Left ventricle myocardium superior (tissue), 1 donor: ENCODE measurements around the gene BRD7. TPM values are rescaled to one million over a fixed set of nuclear protein-coding genes. Genes with fewer than 3 reads are reported as not detected.

Source experiments
- ATAC-seq: fragments of 200-7000 bp; cut with Tn5 transposase; one replicate; pipeline ENCODE4 v1.9.1; 2020; ENCODE audit warnings: mild to moderate bottlenecking, moderate library complexity
- DNase-seq: peaks from one replicate; pipeline ENCODE4 v3.0.0-alpha.2; 2020
- intact Hi-C: fragments of 100-400 bp; cut with micrococcal nuclease; formaldehyde crosslinking; loops from one replicate; pipeline ENCODE4 v1.11.0; 2022
- total RNA-seq: library from RNA; stranded (reverse); fragmentation: NEBNext Ultra II Directional; extraction: Animal tissue kit (Norgen Biotek cat#: 25700); gene quantifications from one replicate; pipeline ENCODE4 v1.2.1, GENCODE V29; 2021
- donor health status: DM: no; HTN: yes; CAD: no; lungs with severe emphysema.

The BRD7 gene
- total RNA-seq, 1 donor from 2014 or later: 46.7 TPM

- ATAC-seq (no peak), DNase-seq (no peak)
- intact Hi-C loops: no loop called here
Observed at GRCh38 chr16:50331570-50331969, 37.2 kb downstream of the BRD7 start.

DNA sequence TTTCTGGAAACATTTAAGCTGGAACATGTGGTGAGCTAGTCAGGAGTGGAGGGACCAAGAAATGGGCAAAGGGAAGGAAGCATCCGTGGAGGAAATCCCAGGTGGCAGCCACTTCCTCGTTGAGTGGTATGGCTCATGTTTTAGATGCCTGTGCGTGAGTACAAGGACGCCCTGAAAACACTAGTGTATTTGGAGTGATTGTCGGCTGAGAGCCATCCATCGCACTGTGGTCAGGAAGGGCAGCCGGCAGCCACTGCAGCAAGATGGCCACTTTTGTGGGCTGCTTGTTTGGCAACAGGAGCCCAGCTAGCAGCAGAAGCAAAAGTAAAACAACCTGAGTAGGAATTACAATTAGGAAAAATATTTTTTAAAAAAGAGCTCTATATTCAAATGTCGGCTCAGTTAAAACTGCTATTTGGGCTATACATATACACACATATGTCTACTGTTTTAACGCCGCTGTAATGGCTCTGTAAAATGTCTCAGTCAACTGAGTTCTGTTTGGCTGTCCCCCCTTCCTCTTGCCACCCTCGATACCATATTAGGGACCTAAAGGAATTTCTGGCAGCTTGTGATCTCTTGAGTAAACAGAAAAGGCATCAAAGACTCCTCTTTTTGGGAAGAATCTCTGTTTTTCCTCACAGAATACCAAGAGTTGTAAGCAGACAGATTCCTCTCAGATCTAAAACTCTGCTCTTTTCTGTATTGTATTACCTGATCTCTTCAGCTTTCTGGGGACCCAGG is 39.2 kb downstream of the BRD7 start:
- ATAC-seq: no peak
- DNase-seq: no peak
- intact Hi-C loops: no loop called here

- intact Hi-C loops: no loop called here
- DNase-seq (no peak), ATAC-seq (peak; percentile 56)
Observed at GRCh38 chr16:50326835-50327465, 41.8 kb downstream of the BRD7 start.

GRCh38 chr16:50326264-50326663 is 42.5 kb downstream of the BRD7 start:
- intact Hi-C loops: no loop called here
- DNase-seq (no peak), ATAC-seq (no peak)

DNA sequence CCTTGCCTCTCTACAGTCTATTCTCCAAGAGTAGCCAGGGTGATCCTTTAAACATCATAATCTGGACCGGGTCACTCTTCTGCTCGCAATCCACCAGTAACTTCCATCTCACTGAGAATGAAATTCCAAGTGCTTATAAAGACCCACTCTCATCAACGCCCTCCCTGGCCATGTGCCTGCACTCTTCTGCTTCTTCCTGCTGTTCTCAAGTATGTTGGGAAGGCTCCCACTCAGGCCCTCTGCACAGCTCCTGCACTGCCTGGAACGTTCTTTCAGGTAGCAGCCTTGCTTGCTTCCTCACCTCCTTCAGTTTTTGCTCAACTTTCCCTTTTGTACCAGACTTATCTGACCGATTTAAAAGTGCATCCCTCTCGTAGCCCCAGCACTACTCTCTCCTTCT is 44.4 kb downstream of the BRD7 start:
- DNase-seq (no peak), ATAC-seq (no peak)
- intact Hi-C loops: no loop called here

DNA sequence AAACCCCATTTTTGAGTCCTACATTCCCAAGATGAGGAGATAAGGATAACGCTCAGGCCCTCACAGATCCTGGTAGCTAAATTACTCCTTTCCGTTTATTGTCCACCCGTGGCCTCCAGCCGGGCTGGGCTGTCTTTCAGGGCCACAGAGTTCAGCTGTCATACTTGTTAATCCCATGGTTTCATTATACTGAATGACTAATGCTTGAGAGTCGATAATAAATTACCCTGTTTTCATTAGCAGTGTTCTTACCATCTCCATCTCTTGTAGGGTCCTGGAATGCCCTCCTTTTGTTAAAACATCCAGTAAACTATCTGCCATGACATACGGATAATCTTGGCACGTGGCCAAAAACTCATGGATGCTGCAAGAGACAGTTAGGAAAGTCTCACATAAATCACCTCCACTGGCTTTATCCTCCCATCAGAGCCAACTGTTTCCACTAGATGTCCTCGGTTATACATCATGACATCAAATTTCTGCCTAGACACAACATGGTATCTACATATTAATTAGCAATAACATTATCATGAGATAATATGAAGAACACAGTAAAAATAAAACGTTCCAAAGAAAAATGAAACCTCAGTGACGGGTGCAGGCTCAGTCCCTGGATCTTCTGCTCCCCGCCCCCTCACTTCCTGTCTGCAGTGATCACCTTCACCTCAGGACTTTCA is 45.3 kb downstream of the BRD7 start:
- ATAC-seq (no peak), DNase-seq (no peak)
- intact Hi-C loops: no loop called here

GRCh38 chr16:50322333-50322732 is 46.5 kb downstream of the BRD7 start:
- intact Hi-C loops: no loop called here
- DNase-seq: no peak
- no peak for ATAC-seq

DNA sequence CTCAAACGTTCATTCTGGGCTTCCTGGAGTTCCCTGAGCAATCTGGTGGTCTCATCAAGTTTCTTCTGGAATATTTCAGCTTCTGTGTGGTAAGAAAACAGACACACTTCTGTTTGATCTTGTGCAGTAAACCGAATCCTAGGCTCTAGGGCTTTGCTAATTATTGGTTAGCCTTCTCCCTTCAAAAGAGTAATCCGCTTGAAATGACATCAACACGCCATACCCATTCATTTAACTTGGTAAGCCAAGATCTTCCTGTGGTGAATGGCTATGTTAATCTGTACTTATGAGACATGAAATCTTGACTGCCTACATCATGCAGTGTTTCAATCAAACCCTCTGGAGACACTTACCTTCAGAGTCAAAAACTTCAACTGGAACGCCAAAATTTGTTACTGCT is 48.5 kb downstream of the BRD7 start:
- intact Hi-C loops: no loop called here
- DNase-seq (no peak), ATAC-seq (no peak)

GRCh38 chr16:50318796-50319578 is 49.8 kb downstream of the BRD7 start:
- no peak for ATAC-seq
- no peak for DNase-seq
- intact Hi-C loops: no loop called here

DNA sequence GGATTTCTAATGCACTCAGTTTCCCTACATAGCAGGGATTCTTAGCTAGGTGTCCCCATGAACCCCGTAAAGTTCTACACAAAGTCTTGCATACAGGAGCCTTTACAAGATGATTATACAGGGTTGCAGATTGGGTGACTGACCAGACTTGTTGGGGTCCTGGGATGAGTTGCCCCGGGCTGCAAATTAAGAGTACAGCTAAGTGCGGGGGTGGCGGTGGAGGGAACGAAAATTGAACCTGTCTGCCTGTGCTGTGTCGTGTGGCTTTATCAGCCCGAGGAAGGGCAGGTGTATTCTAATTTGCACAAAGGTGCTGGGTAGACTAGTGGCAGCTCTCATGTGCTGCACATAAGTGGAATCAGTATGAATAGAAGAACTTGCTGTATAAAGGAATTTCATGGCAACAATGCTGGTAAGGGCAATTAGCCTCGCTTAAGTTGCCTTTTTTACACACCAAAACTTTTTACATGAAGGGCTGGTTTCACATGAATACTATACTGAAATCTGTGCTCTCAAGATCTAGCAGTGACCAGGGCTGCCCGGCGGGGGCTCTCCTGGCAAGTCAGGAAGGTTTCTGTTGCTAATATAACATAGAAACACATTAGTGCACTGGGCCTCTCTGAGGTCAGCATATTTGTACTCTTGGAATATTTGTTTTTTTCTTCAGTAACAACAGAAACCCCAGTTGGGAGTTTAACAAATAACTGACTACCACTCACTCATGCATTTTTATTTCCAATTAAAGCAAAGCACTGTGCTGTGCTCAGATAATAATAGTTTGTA is 51.7 kb downstream of the BRD7 start:
- ATAC-seq: no peak
- intact Hi-C loops: no loop called here
- no peak for DNase-seq

- DNase-seq: no peak
- intact Hi-C loops: no loop called here
- no peak for ATAC-seq
Observed at GRCh38 chr16:50316102-50316847, 52.5 kb downstream of the BRD7 start.

DNA sequence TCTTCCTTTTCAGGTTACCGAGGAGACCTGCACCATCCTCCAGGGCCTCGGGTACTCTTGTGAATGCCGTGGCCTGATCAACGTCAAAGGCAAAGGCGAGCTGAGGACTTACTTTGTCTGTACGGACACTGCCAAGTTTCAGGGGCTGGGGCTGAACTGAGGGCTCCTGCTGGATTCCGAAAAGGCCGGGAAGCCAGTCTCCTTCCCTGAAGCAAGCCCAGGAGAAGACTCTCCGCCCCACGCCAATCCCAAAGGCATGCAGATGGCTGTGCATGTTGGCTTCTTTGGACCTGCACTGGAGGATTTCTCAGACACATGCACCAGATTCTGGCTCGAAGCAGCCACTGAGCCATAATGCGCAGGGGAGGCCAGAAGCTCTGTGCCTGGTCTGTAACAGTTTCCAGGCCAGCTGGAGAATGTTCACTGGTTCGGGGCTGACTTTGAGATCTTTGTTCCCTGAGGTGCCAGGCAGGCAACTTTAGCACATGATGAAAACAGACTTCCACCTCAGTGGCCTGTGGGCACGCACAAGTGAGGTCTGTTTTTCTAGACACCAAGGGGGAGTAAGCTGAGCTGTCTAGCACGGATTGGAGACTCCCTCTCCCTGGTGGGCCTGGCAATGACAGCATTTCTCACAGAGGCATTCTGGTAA is 53.3 kb downstream of the BRD7 start:
- DNase-seq (no peak), ATAC-seq (peak; percentile 14)
- intact Hi-C loops: no loop called here

- no peak for DNase-seq
- intact Hi-C loops: no loop called here
Observed at GRCh38 chr16:50314665-50315064, 54.1 kb downstream of the BRD7 start.

GRCh38 chr16:50313596-50314478 is 55.0 kb downstream of the BRD7 start:
- intact Hi-C loops: no loop called here
- ATAC-seq (peak; percentile 84), DNase-seq (peak; percentile 84)

More at GRCh38 chr16:50314665-50315064, 54.1 kb downstream of the BRD7 start:
- no peak for ATAC-seq

DNA sequence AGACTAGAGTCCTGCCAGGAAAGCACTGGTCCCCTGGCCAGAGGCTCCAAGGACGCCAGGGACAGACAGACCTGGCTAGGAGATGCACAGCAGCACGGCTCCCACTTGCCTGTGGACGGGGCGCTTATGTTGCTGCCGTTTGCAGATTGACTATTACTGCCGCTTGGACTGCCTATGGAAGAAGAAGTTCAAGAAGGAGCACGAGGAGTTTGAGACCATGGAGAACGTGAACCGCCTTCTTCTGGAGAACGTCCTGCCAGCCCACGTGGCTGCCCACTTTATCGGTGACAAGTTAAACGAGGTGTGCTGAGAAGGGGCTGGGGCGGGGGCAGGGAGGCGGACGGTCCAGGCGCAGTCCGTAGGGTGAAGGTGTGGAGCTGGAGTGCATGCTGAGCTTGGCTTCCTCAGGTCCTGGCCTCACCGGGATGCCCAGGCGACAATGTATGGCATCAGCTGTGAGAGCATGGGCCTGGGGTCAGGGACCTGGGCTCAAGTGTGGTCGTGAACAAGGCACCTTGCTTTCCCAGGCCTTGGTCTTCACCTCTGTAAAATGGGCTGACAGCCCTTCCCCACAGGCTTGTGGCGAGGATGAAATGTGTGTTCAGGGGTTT is 56.8 kb downstream of the BRD7 start:
- DNase-seq (no peak), ATAC-seq (no peak)
- intact Hi-C loops: no loop called here

DNA sequence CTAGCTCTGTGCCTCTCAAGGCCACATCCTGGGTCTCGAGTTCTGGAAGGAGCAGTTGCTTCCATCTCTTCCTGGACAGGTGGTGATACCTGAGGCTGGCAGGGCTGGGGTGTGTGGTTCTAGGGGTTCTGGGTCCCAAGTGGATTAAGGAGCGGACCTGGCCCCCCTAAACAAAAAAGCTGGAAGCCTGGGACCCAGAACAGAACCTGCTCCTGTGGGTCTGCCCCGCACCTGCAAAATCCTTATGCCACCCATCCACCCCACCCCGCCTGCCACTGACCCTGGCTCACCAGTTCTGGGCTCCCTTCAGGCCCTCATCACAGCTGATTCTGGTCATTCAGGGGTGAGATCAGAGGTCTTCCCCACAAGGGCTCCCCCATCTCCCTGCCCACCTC is 57.7 kb downstream of the BRD7 start:
- ATAC-seq (no peak), DNase-seq (no peak)
- intact Hi-C loops: no loop called here
